ENCODE data around the gene TTC7B.
"Not testable (repeated sequence)": the region's sequence is repeated elsewhere in the genome, so short reads cannot be mapped to it uniquely, and the experiment has no call there.

TTC7B gene

GRCh38 chr14:90815822-90816662 lies at the start of gene TTC7B:
Gene TTC7B, minus strand, starts transcription at chr14:90816430. Its CDS starts 135 bp downstream, at chr14:90816295.
- TF ChIP-seq CTCF (conservative IDR thresholded peaks at IDR 0.05; ENCODE audit: control insufficient read depth, insufficient read depth, low read depth, low read length), result no peak
- peak within 1 kb of the TSS; percentile 74 for H3K4me3 ChIP-seq (ENCODE audit: control insufficient read depth, low read depth, low read length)
- DNase-seq (ENCODE audit: low read depth), result no peak

GRCh38 chr14:90864741-90865140 lies 48.5 kb upstream of the TTC7B start:
- no peak for DNase-seq (ENCODE audit: low read depth)
- no peak for TF ChIP-seq CTCF (conservative IDR thresholded peaks at IDR 0.05; ENCODE audit: control insufficient read depth, insufficient read depth, low read depth, low read length)
- no peak overlapping the region for H3K4me3 ChIP-seq (ENCODE audit: control insufficient read depth, low read depth, low read length)

- H3K4me3 ChIP-seq (ENCODE audit: control insufficient read depth, low read depth, low read length), result no peak overlapping the region
- TF ChIP-seq CTCF (conservative IDR thresholded peaks at IDR 0.05; ENCODE audit: control insufficient read depth, insufficient read depth, low read depth, low read length), result no peak
- no peak for DNase-seq (ENCODE audit: low read depth)
Observed at GRCh38 chr14:90858511-90858910, 42.3 kb upstream of the TTC7B start.

- DNase-seq (ENCODE audit: low read depth), result no peak
- no peak for TF ChIP-seq CTCF (conservative IDR thresholded peaks at IDR 0.05; ENCODE audit: control insufficient read depth, insufficient read depth, low read depth, low read length)
- no peak overlapping the region for H3K4me3 ChIP-seq (ENCODE audit: control insufficient read depth, low read depth, low read length)
Observed at GRCh38 chr14:90857866-90858265, 41.6 kb upstream of the TTC7B start.

- not testable (repeated sequence) for DNase-seq (ENCODE audit: low read depth); H3K4me3 ChIP-seq (ENCODE audit: control insufficient read depth, low read depth, low read length)
Observed at GRCh38 chr14:90856115-90856514, 39.9 kb upstream of the TTC7B start.

- no peak for TF ChIP-seq CTCF (conservative IDR thresholded peaks at IDR 0.05; ENCODE audit: control insufficient read depth, insufficient read depth, low read depth, low read length)
- H3K4me3 ChIP-seq (ENCODE audit: control insufficient read depth, low read depth, low read length), result no peak overlapping the region
- no peak for DNase-seq (ENCODE audit: low read depth)
Observed at GRCh38 chr14:90853116-90853515, 36.9 kb upstream of the TTC7B start.

- H3K4me3 ChIP-seq (ENCODE audit: control insufficient read depth, low read depth, low read length), result no peak overlapping the region
- DNase-seq (ENCODE audit: low read depth), result no peak
- no peak for TF ChIP-seq CTCF (conservative IDR thresholded peaks at IDR 0.05; ENCODE audit: control insufficient read depth, insufficient read depth, low read depth, low read length)
Observed at GRCh38 chr14:90851327-90852036, 35.3 kb upstream of the TTC7B start.
